Cardiac muscle cell (in vitro differentiated cells and primary cell): ENCODE results near the gene NKX6-1. TPM values are rescaled to one million over a fixed set of nuclear protein-coding genes. Genes with fewer than 3 reads are reported as not detected.

Experiments used
- DNase-seq, 2 donors: peaks; one replicate each; pipeline versions ENCODE4 v3.0.0 to v3.0.0-alpha.2; 2010 to 2017; ENCODE audit warnings: low read depth in 1 of 2, low spot score in 1 of 2
- H3K27ac ChIP-seq: fragments of 200-600 bp; sonication (generic); 2 replicates; pipeline ENCODE4 v1.5.1; 2016
- H3K27me3 ChIP-seq: fragments of 200-600 bp; sonication (generic); 2 replicates; pipeline ENCODE4 v1.6.0; 2016; ENCODE audit warnings: control low read depth
- H3K36me3 ChIP-seq: fragments of 200-600 bp; sonication (generic); 2 replicates; pipeline ENCODE4 v1.5.1; 2016; ENCODE audit warnings: control low read depth
- H3K4me1 ChIP-seq: fragments of 200-600 bp; sonication (generic); 2 replicates; pipeline ENCODE4 v1.8.1; 2017; ENCODE audit warnings: low read depth, mild to moderate bottlenecking, mixed run types
- H3K4me3 ChIP-seq: fragments of 200-600 bp; sonication (generic); 2 replicates; pipeline ENCODE4 v1.5.1; 2016; ENCODE audit warnings: mild to moderate bottlenecking
- H3K9me3 ChIP-seq: fragments of 200-600 bp; sonication (generic); 2 replicates; pipeline ENCODE4 v1.5.1; 2017; ENCODE audit warnings: low read depth, mild to moderate bottlenecking, control low read depth
- CTCF ChIP-seq: IDR thresholded peaks from 2 replicates; pipeline ENCODE4 v1.5.1; 2012; ENCODE audit warnings: low read depth, mild to moderate bottlenecking, low read length
- polyA plus RNA-seq: library from polyadenylated mRNA; unstranded; fragments of >200 nt; fragmentation: Nextera tagmentation; extraction: Ambion mirVana; gene quantifications from 2 replicates; pipeline ENCODE4 v1.2.1, GENCODE V29; 2016
- total RNA-seq: library from RNA; depleted of rRNA; stranded (reverse); fragments of >200 nt; gene quantifications from 2 replicates; pipeline ENCODE4 v1.2.3, GENCODE V29; 2016

The NKX6-1 gene
- total and polyA plus RNA-seq, 2 experiments from 2014 or later: not detected

GRCh38 chr4:84482564-84483563 lies 16.2 kb downstream of the NKX6-1 start:
- peak; percentile 24 to 54 for DNase-seq
- Histone ChIP-seq H3K27me3 (peaks cover 100% of the 10 kb centered on the region), H3K9me3 (no peaks in the 10 kb centered on the region), H3K4me1 (no peaks in the 10 kb centered on the region), H3K4me3 (peak overlapping the region; percentile 11), H3K36me3 (no peaks in the 10 kb centered on the region), H3K27ac (no peak overlapping the region)
- TF ChIP-seq CTCF: peak; percentile 54

- Histone ChIP-seq H3K4me3 (no peak overlapping the region), H3K36me3 (no peaks in the 10 kb centered on the region), H3K27me3 (peaks cover 100% of the 10 kb centered on the region), H3K4me1 (no peaks in the 10 kb centered on the region), H3K9me3 (no peaks in the 10 kb centered on the region), H3K27ac (no peak overlapping the region)
- no peak for TF ChIP-seq CTCF
- DNase-seq: no peak
Measured at GRCh38 chr4:84481860-84482245, 17.2 kb downstream of the NKX6-1 start.

GRCh38 chr4:84481077-84481859 lies 17.8 kb downstream of the NKX6-1 start:
- DNase-seq: no peak
- Histone ChIP-seq H3K4me1 (no peaks in the 10 kb centered on the region), H3K9me3 (no peaks in the 10 kb centered on the region), H3K27me3 (peaks cover 100% of the 10 kb centered on the region), H3K36me3 (no peaks in the 10 kb centered on the region), H3K27ac (no peak overlapping the region), H3K4me3 (no peak overlapping the region)
- no peak for TF ChIP-seq CTCF

- Histone ChIP-seq H3K27me3 (peaks cover 89% of the 10 kb centered on the region), H3K4me1 (no peaks in the 10 kb centered on the region), H3K36me3 (no peaks in the 10 kb centered on the region), H3K9me3 (no peaks in the 10 kb centered on the region), H3K4me3 (no peak overlapping the region), H3K27ac (no peak overlapping the region)
- no peak for TF ChIP-seq CTCF
- no peak for DNase-seq
Measured at GRCh38 chr4:84480082-84480481, 19.0 kb downstream of the NKX6-1 start.

- Histone ChIP-seq H3K36me3 (no peaks in the 10 kb centered on the region), H3K9me3 (no peaks in the 10 kb centered on the region), H3K4me1 (no peaks in the 10 kb centered on the region), H3K27me3 (peaks cover 85% of the 10 kb centered on the region), H3K27ac (no peak overlapping the region), H3K4me3 (no peak overlapping the region)
- peak in 1 of 2 donors; percentile 49 for DNase-seq
- no peak for TF ChIP-seq CTCF
Measured at GRCh38 chr4:84479663-84480062, 19.4 kb downstream of the NKX6-1 start.
